Epithelial cell of esophagus (primary cell): ENCODE measurements around the gene FAP.
A peak's percentile ranks its signal among the peaks of the same experiment; 100 is the strongest.

Source experiments
- DNase-seq: peaks from one replicate; pipeline ENCODE4 v3.0.0; 2010; ENCODE audit warnings: low read depth
- H3K4me3 ChIP-seq: 2 replicates; pipeline ENCODE4 v1.5.1; 2011; ENCODE audit warnings: mild to moderate bottlenecking, low read length, control low read depth
- TF ChIP-seq, protein P1 (sequence below): IDR thresholded peaks from 2 replicates; pipeline ENCODE4 v1.5.1; 2011; ENCODE audit warnings: low read depth, mild to moderate bottlenecking, low read length, control low read depth, inconsistent platforms; ENCODE audit not compliant: insufficient read depth; ENCODE audit errors: missing control alignments

Gene FAP

DNA sequence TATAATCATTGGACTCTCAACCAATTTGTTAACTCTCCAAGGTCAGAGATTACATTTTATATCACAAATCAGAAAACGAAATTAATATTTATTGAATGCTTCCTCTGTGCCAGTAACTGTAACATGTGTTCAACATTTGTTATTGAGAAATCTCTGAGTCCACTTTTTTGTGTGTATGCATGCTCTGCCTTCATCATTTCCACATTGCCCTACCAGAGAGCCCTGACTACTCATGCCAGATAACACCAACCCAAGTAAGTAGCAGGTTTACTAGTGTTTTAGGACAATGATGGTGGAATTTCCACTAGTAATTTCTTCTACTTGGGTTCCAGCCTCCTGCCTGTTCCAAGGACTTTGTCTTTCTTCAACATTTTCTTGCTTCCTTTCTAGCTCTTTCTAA lies 14.2 kb upstream of the FAP start:
- H3K4me3 ChIP-seq: no peak overlapping the region
- TF ChIP-seq, protein P1, sequence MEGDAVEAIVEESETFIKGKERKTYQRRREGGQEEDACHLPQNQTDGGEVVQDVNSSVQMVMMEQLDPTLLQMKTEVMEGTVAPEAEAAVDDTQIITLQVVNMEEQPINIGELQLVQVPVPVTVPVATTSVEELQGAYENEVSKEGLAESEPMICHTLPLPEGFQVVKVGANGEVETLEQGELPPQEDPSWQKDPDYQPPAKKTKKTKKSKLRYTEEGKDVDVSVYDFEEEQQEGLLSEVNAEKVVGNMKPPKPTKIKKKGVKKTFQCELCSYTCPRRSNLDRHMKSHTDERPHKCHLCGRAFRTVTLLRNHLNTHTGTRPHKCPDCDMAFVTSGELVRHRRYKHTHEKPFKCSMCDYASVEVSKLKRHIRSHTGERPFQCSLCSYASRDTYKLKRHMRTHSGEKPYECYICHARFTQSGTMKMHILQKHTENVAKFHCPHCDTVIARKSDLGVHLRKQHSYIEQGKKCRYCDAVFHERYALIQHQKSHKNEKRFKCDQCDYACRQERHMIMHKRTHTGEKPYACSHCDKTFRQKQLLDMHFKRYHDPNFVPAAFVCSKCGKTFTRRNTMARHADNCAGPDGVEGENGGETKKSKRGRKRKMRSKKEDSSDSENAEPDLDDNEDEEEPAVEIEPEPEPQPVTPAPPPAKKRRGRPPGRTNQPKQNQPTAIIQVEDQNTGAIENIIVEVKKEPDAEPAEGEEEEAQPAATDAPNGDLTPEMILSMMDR: no peak
- DNase-seq: no peak

DNA sequence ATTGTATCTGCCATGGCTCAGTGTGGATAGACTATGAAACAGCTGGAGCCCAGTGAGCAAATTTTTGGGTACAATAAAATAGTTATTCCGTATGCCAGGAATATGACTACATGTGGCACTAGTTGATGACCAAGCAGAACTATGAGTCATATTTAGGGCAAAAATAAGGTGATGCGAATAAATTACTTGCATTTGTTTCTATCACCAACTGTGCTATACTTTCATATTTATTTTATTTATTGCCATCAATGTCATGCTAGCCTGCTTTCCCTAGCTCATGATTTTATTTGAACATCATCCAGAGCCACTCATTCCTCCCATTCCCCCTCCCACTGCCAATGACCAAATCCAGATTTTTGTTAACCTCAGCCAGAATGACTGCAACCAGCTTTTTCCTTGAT lies 13.3 kb upstream of the FAP start:
- TF ChIP-seq, protein P1: no peak
- no peak overlapping the region for H3K4me3 ChIP-seq
- peak; percentile 51 for DNase-seq

DNA sequence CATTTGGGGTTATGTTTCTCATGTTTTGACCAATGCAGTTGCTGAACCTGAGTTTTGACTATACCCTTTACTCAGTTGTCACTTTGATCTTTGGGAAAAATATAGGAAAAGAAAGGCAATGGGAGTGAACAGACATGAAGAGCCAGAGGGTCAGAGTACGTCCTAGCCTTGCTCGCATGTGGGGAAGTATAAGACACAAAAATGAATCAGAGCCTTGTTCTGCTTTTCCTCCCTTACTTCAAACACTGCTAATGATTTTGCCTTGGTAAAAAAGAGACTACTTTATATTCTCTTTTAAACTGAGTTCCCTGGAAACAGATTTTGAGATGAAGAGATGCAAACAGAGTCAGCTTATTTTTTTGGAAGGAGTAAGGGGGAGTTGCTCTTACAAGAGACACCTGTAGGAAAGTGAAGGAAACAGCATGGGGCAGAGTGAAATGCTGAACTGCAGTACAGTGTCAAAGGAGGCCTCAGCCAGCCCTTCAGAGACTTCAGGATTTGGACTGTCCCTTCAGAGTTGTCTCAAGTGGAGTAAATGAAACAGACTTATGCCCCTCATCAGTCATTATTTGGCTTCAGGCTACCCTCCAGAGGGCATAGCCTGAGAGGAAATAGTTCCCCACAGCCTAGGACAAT lies 11.1 kb upstream of the FAP start:
- no peak for DNase-seq
- no peak overlapping the region for H3K4me3 ChIP-seq
- TF ChIP-seq, protein P1: no peak

DNA sequence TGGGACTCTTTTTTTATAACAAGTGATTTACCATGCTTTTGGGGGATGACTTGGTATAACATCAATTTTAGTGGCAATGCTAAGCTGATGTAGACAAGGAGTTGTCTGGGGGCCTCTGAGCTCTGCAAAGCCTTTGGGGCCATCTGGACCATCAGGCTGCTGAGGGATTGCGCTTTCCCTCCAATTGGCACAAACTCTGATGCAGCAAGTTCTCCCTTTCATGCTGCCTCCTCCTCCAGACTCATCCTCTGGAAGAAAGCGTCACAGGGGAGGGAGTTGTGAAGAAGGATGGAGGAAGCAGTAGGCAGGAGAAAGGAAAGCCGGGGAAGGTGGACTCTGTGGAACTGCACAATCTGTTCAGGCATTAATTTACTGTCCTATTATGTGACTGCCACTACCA lies 10.2 kb upstream of the FAP start:
- no peak overlapping the region for H3K4me3 ChIP-seq
- TF ChIP-seq, protein P1: no peak
- no peak for DNase-seq

DNA sequence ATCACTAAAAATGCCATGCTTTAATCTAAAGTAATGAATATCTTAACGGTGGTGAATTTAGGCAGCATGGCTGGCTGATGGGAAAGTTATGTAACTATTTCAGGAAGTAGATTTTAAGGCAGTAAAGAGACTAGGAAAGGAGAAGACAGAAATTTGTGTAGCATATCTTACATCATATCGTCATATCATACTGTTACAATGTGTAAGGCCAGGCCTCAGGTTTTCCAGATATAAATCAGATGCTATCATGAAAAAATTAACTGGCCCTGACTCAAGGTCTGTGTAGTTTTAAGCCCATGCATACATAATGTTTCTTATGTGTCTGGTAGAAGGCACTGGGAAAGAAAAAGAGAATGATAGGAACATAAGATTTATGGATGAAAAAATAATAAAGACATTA lies 8.9 kb upstream of the FAP start:
- no peak for DNase-seq
- TF ChIP-seq, protein P1: no peak
- no peak overlapping the region for H3K4me3 ChIP-seq

DNA sequence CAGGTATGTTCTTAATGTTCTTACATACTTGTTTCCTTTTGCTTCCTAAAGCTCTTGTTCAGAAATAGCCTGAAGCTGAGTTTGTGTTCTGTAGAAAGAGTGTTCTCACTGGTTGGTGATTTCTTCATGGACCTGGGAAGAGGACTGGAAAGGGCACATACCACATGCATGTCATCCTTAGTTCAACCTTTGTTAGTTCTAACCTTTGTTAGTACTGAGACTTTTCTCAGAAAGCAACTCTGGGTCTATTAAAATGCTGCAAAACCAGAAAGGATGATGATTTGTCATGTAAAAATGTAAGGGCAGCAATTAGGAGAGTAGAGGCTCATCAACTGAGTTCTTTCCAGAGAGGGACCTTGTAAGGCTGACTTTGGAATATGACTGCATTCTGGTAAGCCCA lies 2.5 kb upstream of the FAP start:
- TF ChIP-seq, protein P1: no peak
- DNase-seq: peak; percentile 99
- H3K4me3 ChIP-seq: no peak overlapping the region

DNA sequence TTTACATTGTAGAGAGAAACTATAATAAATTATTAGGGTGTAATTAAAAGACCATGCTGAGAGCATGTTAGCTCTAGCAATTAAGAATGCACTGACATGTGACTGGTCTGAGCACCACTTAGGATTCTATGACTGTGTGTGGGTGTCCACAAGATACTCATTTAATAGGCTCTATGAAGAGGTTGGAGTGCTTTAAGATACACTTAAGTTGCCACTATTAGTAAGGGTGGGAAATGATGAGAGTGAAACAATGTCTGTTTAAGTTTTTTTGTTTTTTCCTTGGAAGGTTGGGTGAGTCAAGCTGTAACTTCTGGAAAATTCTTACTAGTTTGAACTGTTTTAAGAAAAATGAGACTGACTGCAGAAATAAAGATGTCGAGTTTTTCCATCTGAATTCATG lies 1.8 kb upstream of the FAP start:
- peak; percentile 66 for DNase-seq
- TF ChIP-seq, protein P1: no peak
- no peak overlapping the region for H3K4me3 ChIP-seq
